Islet precursor cell (in vitro differentiated cells): ENCODE results near the gene ABHD12.

ENCODE experiments used
- DNase-seq: peaks from one replicate; pipeline ENCODE4 v3.0.0-alpha.2; 2018

Gene ABHD12

DNA sequence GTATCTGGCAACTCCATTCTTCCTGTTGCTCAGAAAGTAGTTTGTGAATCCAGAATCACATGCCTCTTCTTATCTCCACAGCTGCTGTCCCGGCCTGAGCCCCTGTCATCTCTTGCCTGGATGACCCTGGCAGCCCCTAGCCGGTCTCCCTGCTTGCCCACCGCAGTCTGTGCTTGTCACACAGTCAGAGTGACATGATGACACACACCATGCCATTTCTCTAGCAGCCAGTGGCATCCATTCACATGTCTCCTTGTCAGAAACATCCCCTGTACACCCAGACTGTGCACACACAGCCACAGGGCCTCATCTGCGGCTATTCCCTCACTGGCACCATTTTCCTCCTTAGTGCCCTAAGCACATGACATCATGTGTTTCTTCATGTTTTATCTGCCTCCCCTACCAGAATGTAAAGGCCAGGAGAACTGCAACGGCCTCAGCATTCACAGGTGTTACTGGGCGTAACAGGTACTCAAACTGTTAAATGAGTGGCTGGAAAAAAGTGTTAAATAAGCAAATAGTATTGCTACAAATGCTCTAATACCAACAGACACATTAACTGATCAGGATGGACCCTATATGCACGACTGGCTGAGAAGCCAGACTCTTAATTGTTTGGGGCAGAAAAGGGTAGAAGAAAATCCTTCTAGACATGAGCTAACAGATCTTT lies 9.6 kb downstream of the ABHD12 start:
- DNase-seq = no peak

DNA sequence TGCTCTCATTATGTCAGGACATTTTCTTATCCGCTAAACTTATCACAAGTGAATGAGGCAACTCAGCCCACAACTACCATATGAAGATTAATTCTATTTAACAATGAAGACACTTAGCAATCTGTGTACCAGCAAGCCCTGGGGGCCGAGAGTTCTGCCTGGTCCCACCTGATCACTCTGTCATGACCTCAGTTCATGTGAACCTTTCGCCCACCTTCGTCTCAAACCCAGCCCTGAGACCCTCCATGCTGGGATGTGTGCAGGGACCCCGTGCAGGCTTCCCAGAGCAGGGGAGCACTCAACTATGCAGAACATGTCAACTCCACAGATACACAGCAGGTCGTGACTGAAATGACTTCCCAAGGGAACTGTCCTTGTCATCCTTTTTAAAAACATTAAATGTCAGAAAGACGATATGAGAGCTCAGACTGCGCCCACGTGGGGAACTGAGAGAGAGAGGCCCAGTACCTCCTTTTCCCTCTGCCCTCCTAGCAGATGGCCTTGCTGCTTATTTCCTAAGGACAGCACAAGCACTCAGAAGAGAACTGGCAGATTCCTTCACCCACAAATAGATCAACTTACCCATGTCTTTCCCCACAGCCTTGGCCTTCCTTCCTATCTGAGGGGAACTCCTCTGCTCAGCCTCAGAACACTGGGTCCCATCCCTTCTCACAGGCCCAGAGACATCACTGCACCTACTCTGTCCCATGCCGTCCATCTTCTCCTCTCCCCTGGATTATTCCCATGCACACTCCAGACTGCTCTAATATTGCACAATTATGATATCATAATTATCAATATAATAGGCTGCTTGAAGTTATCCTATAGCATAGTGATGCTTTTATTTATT lies 11.5 kb downstream of the ABHD12 start:
- no peak for DNase-seq

- no peak for DNase-seq
These were observed 12.3 kb downstream of the ABHD12 start for GRCh38 chr20:25378189-25378883.

DNA sequence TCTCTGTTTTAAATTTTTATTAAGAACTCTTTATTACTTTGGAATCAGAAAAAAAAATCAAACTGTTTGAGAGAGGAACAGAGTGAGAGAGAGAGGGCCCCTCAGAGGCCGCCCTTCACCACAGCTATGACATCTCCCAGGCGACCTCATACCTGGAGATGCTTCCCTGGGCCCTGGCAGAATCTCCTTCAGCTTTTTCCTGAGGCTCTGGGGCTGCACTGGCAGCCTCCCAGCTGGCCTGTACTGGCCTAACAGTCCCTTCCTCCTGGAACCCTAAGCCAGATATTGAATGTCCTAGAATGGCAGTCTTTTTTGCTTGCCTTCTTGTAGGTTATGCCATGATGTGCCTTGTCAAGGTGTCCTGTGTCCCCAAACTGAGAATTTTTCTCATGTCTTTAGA lies 13.7 kb downstream of the ABHD12 start:
- no peak for DNase-seq

DNA sequence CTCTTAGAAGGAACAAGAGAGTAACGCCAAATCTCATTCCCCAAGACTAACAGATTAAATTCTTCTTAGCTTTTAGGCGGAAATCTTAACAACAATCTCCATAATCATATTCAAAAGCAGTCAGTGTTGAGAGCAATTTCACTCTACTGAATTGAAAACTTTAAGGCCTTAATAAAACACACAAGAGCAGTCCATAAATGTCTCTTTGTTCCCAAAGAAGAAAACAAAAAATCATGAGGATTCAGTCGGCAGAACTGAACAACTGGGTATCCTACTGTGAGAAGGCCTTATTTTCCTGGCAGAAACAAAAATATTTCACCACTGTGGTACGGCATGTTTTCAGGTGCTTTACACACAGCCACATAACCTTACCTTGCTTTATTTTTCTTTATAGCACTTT lies 14.4 kb downstream of the ABHD12 start:
- no peak for DNase-seq

DNA sequence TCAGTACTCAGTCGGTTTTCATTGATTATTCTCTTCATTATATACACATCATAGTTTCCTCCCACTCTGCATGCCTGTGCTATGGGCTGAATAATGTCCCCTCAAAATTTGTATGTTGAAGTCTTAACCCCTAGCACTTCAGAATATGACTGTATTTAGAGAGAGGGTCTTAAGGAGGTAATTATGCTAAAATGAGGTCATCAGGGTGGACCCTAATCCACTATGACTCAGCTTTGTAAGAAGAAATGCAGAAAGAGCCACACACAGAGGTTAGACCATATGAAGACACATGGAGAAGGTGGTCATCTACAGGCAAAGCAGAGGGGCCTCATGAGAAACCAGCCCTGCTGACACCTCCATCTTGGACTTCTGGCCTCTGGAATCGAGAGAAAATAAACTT lies 15.8 kb downstream of the ABHD12 start:
- no peak for DNase-seq

GRCh38 chr20:25372584-25373336 lies 17.9 kb downstream of the ABHD12 start:
- no peak for DNase-seq

- no peak for DNase-seq
These were observed 20.7 kb downstream of the ABHD12 start for GRCh38 chr20:25369971-25370370.

- DNase-seq = no peak
These were observed 21.1 kb downstream of the ABHD12 start for GRCh38 chr20:25369529-25369928.

- no peak for DNase-seq
These were observed 21.7 kb downstream of the ABHD12 start for GRCh38 chr20:25368976-25369375.

DNA sequence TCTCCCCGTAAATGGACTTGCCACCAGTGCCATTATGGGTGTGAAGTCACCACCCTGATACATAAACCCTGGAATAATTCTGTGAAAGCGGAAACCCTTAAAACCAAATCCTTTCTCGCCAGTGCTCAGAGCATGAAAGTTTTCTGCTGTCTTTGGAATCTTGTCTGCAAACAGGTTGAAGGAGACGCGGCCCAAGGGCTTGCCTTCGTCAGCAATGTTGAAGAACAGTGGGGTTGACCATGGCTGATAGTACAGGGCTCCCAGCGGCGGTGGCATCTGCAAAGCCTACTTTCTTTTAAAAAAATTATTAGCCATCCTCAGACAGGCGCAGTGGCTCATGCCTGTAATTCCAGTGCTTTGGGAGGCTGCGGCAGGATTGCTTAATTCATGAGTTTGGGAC lies 22.1 kb downstream of the ABHD12 start:
- no peak for DNase-seq

DNA sequence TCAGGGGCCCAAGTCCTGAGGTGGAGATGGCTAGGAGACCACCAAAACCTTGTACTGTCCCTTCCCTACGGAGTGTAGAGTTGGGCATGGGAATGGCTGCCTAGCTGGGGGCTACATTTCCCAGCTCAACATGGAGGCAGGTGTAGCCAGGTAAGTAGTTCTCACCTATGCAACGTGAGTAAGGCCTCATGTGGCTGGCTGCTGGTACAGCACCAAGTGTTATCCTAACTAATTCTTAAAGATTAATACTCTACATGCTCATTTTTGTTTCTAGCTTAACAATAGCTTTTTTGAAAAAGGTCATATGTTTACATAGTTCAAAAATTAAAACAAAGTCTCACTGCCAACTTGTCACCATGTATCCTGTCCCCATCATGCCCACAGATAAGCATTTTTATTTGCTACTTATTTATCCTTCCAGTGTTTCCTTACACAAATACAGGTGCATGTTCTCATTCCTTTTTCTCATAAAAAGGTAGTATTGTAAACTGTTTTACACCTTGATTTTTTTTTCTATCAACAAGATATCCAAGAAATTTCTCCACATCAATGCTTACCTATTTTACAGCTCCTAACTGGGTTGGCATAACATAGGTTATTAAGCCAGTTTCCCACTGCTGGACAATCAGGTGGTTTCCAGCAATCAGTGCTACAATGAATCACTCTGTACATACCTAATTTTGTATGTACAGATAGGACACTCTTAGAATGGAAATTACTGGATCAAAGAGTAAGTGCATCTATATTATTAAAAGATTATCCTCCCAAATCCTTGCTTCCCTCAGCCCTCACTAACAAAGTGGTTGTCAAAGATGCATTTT lies 25.5 kb downstream of the ABHD12 start:
- DNase-seq = no peak

- no peak for DNase-seq
These were observed 26.4 kb downstream of the ABHD12 start for GRCh38 chr20:25364180-25364788.

DNA sequence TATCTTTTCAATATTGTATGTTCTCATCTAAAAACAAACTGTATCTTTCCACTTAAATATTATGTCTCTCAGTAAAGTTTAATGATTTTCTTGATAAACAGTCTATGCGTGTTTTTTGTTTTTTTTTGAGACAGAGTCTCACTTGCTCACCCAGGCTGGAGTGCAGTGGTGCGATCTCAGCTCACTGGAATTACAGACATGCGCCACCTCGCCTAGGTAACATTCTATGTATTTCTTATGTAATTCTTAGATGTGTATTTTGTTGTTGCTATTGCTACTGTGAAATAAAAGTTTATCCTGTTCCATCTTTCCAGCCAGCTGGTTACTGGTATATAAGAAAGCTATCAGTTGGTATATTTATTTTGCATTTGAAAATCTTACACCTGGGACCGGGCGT lies 29.4 kb downstream of the ABHD12 start:
- DNase-seq = peak; percentile 73

- peak; percentile 79 for DNase-seq
These were observed 29.9 kb downstream of the ABHD12 start for GRCh38 chr20:25360631-25361286.

GRCh38 chr20:25356271-25356933 lies 34.2 kb downstream of the ABHD12 start:
- DNase-seq = no peak

DNA sequence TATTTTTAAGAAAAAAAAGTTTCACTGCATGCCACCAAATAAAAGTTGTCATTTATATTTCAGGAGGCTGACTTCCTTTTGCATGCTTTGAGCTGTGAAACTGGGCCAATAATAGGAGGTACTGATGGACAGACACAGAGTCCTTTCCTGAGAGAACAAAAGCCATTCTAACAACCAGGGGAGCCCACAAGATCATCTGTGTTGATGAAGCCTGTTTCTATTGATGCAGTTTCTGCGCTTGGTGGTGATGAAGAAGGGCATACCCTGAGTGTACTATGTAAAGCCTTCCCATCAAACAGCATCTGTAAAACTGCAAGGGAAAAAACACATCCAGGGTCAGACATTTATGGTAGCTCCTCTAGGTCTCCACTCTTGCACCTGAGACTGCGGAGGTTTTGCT lies 34.8 kb downstream of the ABHD12 start:
- no peak for DNase-seq

- DNase-seq = no peak
These were observed 35.5 kb downstream of the ABHD12 start for GRCh38 chr20:25355011-25355595.

GRCh38 chr20:25353747-25354705 lies 36.6 kb downstream of the ABHD12 start:
- DNase-seq = no peak
